Loucy (cell line): ENCODE data around the gene C3orf20.

Source experiments
- EZH2phosphoT487 ChIP-seq: fragments of 200-600 bp; IDR thresholded peaks from 2 replicates; pipeline ENCODE4 v1.6.1; 2018; ENCODE audit warnings: antibody characterized with exemption, mild to moderate bottlenecking, moderate library complexity, borderline replicate concordance
- TF ChIP-seq, protein P1 (sequence below): fragments of 200-600 bp; sonication (generic); conservative IDR thresholded peaks from 2 replicates; pipeline ENCODE4 v1.5.1; 2014; ENCODE audit warnings: mild to moderate bottlenecking, antibody characterized with exemption, low read length

DNA sequence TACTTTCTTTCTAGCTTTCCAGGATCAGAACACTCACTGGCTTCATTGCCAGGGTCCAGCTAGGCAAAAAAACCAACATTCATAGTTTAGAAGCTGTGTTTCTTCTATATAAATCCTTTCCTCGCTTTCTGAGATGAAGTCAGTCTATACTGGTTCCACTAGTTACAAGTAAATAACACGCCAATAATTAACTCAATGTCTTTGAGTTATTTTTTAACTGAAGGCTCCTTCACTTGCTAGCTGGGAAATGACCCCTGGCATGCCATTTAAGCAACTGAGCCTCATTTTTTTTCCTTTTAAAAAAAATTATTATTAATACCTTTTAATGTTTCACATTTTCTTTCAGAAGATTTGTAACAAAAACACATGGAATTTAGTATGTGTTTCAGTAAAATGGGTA lies 25.5 kb upstream of the C3orf20 start:
- TF ChIP-seq, protein P1, sequence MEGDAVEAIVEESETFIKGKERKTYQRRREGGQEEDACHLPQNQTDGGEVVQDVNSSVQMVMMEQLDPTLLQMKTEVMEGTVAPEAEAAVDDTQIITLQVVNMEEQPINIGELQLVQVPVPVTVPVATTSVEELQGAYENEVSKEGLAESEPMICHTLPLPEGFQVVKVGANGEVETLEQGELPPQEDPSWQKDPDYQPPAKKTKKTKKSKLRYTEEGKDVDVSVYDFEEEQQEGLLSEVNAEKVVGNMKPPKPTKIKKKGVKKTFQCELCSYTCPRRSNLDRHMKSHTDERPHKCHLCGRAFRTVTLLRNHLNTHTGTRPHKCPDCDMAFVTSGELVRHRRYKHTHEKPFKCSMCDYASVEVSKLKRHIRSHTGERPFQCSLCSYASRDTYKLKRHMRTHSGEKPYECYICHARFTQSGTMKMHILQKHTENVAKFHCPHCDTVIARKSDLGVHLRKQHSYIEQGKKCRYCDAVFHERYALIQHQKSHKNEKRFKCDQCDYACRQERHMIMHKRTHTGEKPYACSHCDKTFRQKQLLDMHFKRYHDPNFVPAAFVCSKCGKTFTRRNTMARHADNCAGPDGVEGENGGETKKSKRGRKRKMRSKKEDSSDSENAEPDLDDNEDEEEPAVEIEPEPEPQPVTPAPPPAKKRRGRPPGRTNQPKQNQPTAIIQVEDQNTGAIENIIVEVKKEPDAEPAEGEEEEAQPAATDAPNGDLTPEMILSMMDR = no peak
- no peak for TF ChIP-seq EZH2phosphoT487
